Measurements from ENCODE around the gene CERS1.

CERS1 gene

GRCh38 chr19:18871543-18871942, 24.4 kb downstream of the CERS1 start:
- DNase-seq (ENCODE audit: low read depth, low spot score): no peak

DNA sequence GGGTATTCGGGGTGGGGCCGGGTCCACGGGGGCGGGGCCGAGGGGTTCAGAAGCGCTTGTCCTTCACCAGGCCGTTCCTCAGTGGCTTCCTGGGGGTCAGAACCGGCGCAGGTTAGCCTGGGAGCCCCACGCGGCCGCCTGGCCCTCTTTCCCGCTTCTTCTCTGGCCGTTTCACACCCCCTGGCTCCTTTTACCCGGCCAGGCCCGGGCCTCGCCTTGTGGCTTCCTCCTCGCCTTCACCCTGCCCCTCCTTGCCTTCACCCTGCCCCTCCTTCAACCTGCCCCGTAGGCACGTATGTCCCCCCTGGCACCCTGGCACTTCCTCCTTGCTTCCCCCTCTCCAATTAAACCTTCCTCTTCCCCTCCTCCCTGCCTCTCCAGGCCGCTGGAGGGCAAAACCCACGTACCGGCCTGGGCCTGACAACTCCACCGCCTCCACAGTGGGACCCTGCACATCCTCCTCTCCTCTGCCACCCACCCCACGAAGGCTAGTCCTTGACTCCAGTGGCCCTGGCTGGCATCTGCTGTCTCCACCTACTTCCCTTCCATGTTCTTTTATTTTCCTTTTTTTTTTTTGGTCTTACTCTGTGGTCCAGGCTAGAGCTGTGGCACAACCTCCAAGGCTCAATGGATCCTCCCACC, 25.3 kb downstream of the CERS1 start:
- DNase-seq (ENCODE audit: low read depth, low spot score): no peak

GRCh38 chr19:18869781-18870530, 26.0 kb downstream of the CERS1 start:
- no peak for DNase-seq (ENCODE audit: low read depth, low spot score)

DNA sequence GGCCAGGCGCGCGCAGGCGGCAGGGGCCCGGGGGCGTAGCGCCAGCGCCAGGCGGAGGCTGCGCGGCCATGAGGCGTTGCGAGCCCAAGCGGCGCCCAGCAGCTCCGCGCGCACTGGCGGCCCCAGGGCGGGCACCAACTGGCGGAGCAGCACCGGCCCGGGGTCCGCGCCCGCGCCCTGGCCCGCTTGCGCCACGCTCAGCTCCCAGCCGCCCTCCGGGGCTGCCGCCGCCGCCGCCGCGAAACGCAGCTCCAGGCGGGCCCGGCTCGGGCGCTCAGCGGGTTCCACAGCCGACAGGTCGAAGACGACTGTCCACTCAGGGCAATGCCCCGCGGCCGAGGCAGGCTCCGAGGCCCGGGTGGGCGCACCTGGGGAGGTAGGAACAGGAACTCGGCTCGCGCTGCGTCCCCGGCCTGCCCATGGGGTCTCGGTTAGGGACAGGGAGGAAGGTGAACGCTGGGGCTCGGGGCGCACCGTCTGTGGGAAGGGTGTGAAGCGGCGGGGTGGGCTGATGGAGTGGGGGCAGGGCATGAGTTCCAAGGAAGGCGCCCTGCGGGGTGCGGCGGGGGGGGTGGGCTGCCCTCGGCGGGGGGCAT, 26.8 kb downstream of the CERS1 start:
- DNase-seq (ENCODE audit: low read depth, low spot score): no peak

DNA sequence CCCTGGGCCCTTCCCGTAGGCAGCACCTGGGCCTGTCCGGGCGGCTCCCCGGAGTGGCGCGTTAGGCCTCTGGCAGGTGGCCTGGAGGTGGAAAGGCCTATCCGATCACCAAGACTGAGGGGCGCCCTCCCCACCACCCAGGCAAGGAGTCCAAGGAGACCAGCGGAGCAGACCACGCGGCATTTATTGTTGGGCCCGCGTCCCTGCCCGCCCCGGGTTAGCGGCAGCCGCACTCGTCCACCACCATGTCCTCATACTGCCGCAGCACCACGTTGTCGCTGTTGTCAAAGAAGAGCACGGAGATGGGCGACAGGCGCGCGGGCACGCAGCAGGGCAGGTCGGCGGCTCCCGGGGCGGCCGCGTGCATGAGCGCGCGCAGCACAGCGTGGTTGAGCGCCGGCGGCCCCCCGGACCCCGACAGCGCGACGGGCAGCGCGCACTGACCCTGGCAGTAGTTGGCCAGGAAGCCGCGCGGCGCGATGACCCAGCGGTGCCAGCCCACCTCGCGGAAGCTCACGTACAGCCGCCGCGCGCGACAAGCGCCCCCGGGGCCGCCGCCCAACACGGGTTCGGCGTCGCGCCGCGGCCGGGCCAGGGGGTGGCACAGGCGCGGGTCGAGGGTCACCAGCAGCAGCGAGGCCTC, 27.5 kb downstream of the CERS1 start:
- DNase-seq (ENCODE audit: low read depth, low spot score): no peak

GRCh38 chr19:18867751-18868150, 28.2 kb downstream of the CERS1 start:
- no peak for DNase-seq (ENCODE audit: low read depth, low spot score)

- DNase-seq (ENCODE audit: low read depth, low spot score): no peak
Measured at GRCh38 chr19:18867199-18867598, 28.8 kb downstream of the CERS1 start.

DNA sequence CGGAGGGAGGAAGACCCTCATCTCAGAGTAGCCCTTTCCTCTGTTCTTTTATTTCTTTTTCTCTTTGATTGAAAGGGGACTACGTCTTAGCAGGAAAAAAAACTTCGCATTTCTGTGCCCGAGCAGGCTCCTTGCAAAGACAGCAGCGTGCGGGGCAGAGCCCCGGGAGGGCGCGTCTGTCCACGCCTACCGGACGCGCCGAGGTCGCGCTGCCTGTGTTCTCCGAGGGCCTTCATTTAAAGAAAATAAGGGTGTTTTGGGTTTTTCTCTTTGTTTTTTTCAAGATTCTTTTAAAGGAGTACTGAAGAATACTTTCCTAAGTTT, 29.2 kb downstream of the CERS1 start:
- DNase-seq (ENCODE audit: low read depth, low spot score): no peak

GRCh38 chr19:18865973-18866799, 29.8 kb downstream of the CERS1 start:
- no peak for DNase-seq (ENCODE audit: low read depth, low spot score)

DNA sequence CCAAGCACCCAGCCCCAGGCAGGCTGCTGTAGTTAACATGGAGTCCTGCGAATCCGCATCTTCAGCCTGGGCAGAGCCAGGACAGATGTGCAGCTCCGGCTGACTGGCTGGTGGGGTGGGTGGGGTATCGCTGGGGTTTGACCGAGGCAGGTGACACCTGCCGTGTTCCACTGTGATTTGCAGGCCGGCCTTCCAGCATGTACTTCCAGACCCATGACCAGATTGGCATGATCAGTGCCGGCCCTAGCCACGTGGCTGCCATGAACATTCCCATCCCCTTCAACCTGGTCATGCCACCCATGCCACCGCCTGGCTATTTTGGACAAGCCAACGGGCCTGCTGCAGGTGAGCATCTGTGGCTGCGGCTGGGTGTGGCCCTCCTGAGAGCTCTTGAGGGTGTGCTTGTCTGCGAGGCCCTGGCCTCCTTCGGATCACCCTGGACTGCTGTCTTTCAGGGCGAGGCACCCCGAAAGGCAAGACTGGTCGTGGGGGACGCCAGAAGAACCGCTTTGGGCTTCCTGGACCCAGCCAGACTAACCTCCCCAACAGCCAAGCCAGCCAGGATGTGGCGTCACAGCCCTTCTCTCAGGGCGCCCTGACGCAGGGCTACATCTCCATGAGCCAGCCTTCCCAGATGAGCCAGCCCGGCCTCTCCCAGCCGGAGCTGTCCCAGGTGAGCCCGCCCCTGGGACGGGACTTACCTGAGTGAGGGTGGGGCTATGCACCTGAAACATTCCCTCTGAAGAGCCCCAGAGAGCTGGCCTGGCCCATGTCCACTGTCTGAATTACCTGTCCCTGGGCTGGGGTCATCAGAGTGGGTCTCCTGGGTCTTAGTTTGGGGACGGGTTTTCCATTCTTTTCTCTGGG, 30.6 kb downstream of the CERS1 start:
- DNase-seq (ENCODE audit: low read depth, low spot score): no peak

DNA sequence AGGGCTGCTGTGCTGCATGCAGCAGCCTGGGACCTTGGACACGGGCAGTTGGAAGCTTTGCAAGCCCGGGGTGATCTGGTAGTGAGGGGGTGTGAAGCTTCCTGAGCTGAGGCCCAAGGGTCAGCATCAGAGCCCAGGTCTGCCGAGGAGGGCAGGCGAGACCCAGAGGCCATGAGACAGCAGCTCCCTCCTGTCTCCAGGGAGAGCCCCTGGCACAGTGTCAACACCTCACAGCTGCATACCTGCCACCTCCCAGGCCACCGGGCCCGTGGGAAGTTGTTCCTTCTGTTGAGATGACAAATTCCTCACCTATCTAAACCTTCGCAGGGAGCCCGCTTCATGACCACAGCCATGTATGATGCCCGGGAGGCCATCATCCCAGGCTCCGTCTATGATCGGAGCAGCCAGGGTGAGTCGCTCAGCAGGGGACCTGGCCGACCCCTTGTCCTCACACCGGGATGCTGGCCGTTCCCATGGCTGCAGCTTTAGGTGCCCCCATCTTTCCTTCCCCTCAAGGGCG, 32.1 kb downstream of the CERS1 start:
- DNase-seq (ENCODE audit: low read depth, low spot score): no peak

GRCh38 chr19:18862976-18863842, 32.7 kb downstream of the CERS1 start:
- DNase-seq (ENCODE audit: low read depth, low spot score): no peak

DNA sequence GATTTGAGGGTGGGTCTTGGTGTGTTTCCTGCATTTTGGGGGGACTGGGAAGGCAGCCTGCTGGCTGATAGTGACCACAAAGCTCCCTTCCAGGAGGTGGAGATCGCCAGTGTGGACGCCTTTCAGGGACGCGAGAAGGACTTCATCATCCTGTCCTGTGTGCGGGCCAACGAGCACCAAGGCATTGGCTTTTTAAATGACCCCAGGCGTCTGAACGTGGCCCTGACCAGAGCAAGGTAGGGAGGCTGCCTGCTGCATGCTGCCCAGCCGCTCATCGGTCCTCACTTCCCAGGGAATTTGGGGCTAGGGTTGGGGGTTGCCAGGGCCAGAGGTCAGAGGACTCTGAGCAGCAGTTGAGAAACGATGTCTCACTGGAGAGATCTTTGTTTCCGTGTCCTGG, 34.0 kb downstream of the CERS1 start:
- no peak for DNase-seq (ENCODE audit: low read depth, low spot score)

DNA sequence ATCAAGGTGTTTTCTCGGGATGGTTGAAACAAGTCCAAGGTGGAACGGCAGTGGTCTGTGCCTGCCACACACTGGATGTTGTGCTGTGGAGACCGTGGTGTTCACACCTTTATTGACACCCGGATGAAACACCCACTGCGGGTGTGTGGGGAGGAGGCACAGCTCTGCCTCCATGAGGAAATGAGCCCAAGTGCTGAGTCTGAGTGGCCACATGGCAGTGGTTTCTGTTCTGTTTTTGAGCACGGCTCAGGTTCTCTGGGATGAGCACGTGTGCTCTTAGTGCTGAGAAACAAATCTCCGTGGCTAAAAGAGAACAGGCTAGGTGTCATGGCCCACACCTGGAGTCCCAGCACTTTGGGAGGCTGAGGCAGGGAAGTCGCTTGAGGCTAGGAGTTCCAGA, 34.7 kb downstream of the CERS1 start:
- DNase-seq (ENCODE audit: low read depth, low spot score): no peak

DNA sequence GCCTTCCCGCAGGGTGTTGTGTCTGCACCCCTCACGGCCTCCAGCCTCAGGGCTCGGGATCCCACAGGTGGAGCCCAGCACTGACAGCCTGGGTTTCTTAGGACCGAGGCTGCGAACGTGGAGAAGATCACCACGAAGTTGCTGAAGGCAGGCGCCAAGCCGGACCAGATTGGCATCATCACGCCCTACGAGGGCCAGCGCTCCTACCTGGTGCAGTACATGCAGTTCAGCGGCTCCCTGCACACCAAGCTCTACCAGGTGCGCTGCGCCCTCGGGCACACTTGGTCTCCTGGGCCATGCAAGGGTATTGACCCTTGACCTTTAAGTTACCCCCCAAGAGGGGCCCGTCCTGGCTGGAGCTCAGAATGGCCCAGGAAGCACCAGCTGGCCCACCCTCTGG, 35.2 kb downstream of the CERS1 start:
- no peak for DNase-seq (ENCODE audit: low read depth, low spot score)

GRCh38 chr19:18860302-18860700, 35.7 kb downstream of the CERS1 start:
- no peak for DNase-seq (ENCODE audit: low read depth, low spot score)

- DNase-seq (ENCODE audit: low read depth, low spot score): no peak
Measured at GRCh38 chr19:18859676-18860301, 36.2 kb downstream of the CERS1 start.

GRCh38 chr19:18858906-18859646, 36.9 kb downstream of the CERS1 start:
- DNase-seq (ENCODE audit: low read depth, low spot score): no peak

All from smooth muscle cell of the brain vasculature (primary cell).